OCI-LY1 (cell line): Measurements from ENCODE around the gene KLHDC8A.
"Not testable (repeated sequence)": the region's sequence is repeated elsewhere in the genome, so short reads cannot be mapped to it uniquely, and the experiment has no call there.

Experiments
- H2AFZ ChIP-seq: fragments of 200-600 bp; sonication (generic), shearing (Covaris generic); 2 replicates; pipeline ENCODE4 v1.6.0; 2014; ENCODE audit warnings: antibody characterized with exemption, mild to moderate bottlenecking, low read length
- H3F3A ChIP-seq: fragments of 200-600 bp; sonication (generic), shearing (Covaris generic); 2 replicates; pipeline ENCODE4 v1.6.0; 2014; ENCODE audit warnings: mild to moderate bottlenecking, antibody characterized with exemption, low read length, moderate library complexity; ENCODE audit not compliant: insufficient read depth
- H3K27ac ChIP-seq: fragments of 200-600 bp; sonication (generic); 2 replicates; pipeline ENCODE4 v1.5.1; 2014; ENCODE audit warnings: low read length, mixed run types, mild to moderate bottlenecking, low read depth; ENCODE audit not compliant: poor library complexity, severe bottlenecking
- H3K27me3 ChIP-seq: fragments of 200-600 bp; sonication (generic); 2 replicates; pipeline ENCODE4 v1.6.0; 2014; ENCODE audit warnings: antibody characterized with exemption, mild to moderate bottlenecking, low read length, moderate library complexity; ENCODE audit not compliant: insufficient read depth
- H3K36me3 ChIP-seq: fragments of 200-600 bp; sonication (generic); 2 replicates; pipeline ENCODE4 v1.6.1; 2014; ENCODE audit warnings: mild to moderate bottlenecking, antibody characterized with exemption, low read length, moderate library complexity, mixed read lengths; ENCODE audit not compliant: insufficient read depth
- H3K4me1 ChIP-seq: fragments of 200-600 bp; sonication (generic); 2 replicates; pipeline ENCODE4 v1.5.1; 2014; ENCODE audit warnings: mild to moderate bottlenecking, low read length, moderate library complexity; ENCODE audit not compliant: insufficient read depth, severe bottlenecking
- H3K4me2 ChIP-seq: fragments of 200-600 bp; sonication (generic), shearing (Covaris generic); 2 replicates; pipeline ENCODE4 v1.6.1; 2014; ENCODE audit warnings: low read length
- H3K4me3 ChIP-seq: fragments of 200-600 bp; sonication (generic); 2 replicates; pipeline ENCODE4 v1.5.1; 2014; ENCODE audit warnings: low read length, low read depth, mild to moderate bottlenecking, mixed read lengths; ENCODE audit not compliant: poor library complexity, severe bottlenecking
- H3K79me2 ChIP-seq: fragments of 200-600 bp; shearing (Covaris generic); 2 replicates; pipeline ENCODE4 v1.6.1; 2016; ENCODE audit warnings: mixed run types, low read length, mixed read lengths; ENCODE audit not compliant: insufficient read depth
- H3K9ac ChIP-seq: fragments of 200-600 bp; sonication (generic), shearing (Covaris generic); 2 replicates; pipeline ENCODE4 v1.6.1; 2014; ENCODE audit warnings: mild to moderate bottlenecking, low read length, mixed read lengths
- H3K9me2 ChIP-seq: fragments of 200-600 bp; sonication (generic), shearing (Covaris generic); 2 replicates; pipeline ENCODE4 v1.6.1; 2014; ENCODE audit warnings: low read depth, mild to moderate bottlenecking, low read length, mixed read lengths
- H3K9me3 ChIP-seq: fragments of 200-600 bp; shearing (Covaris generic); 2 replicates; pipeline ENCODE4 v1.6.1; 2014; ENCODE audit warnings: low read length, mixed read lengths
- H4K20me1 ChIP-seq: fragments of 200-600 bp; sonication (generic), shearing (Covaris generic); 2 replicates; pipeline ENCODE4 v1.6.0; 2016; ENCODE audit warnings: mild to moderate bottlenecking, low read length; ENCODE audit not compliant: insufficient read depth
- EZH2 ChIP-seq: fragments of 200-600 bp; sonication (generic), shearing (Covaris generic); IDR thresholded peaks from 2 replicates; pipeline ENCODE4 v1.8.0; 2017; ENCODE audit warnings: borderline replicate concordance, mixed run types, mild to moderate bottlenecking, antibody characterized with exemption, low read length, moderate library complexity, mixed read lengths
- TF ChIP-seq, protein P1 (sequence below): fragments of 200-600 bp; sonication (generic), shearing (Covaris generic); IDR thresholded peaks from 2 replicates; pipeline ENCODE4 v1.5.1; 2017; ENCODE audit warnings: mild to moderate bottlenecking, antibody characterized with exemption, low read length, moderate library complexity, mixed read lengths

The KLHDC8A gene

GRCh38 chr1:205298191-205298994, 58.3 kb downstream of the KLHDC8A start:
- no peak for TF ChIP-seq EZH2
- TF ChIP-seq, protein P1, sequence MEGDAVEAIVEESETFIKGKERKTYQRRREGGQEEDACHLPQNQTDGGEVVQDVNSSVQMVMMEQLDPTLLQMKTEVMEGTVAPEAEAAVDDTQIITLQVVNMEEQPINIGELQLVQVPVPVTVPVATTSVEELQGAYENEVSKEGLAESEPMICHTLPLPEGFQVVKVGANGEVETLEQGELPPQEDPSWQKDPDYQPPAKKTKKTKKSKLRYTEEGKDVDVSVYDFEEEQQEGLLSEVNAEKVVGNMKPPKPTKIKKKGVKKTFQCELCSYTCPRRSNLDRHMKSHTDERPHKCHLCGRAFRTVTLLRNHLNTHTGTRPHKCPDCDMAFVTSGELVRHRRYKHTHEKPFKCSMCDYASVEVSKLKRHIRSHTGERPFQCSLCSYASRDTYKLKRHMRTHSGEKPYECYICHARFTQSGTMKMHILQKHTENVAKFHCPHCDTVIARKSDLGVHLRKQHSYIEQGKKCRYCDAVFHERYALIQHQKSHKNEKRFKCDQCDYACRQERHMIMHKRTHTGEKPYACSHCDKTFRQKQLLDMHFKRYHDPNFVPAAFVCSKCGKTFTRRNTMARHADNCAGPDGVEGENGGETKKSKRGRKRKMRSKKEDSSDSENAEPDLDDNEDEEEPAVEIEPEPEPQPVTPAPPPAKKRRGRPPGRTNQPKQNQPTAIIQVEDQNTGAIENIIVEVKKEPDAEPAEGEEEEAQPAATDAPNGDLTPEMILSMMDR, result no peak
- H3K9ac ChIP-seq, result no peak overlapping the region; the same call in 1 of the 2 replicates

DNA sequence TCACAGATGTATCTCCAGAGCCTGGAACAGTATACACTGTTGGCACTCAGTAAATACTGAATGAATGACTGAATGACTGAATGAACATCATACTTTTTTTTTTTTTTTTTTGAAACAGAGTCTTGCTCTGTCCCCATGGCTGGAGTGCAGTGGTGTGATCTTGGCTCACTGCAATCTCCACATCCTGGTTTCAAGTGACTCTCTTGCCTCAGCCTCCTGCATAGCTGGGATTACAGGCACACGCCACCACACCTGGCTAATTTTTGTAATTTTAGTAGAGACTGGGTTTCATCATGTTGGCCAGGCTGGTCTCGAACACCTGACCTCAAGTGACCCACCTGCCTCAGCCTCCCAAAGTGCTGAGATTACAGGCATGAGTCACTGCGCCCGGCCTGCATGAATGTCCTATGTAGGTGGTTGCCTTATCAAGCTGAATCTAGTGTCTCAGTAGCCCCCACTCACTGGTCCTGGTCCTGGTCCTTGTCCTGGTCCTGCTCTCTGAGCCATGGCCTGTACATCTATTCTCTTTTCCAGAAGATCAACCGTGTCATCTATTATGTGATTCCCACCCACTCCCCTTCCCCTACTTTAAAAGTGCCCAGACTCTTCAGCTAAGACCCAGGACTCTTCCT, 59.1 kb downstream of the KLHDC8A start:
- H3K4me2 ChIP-seq, H3K36me3 ChIP-seq, H3K9ac ChIP-seq, H2AFZ ChIP-seq, H3K4me3 ChIP-seq, H4K20me1 ChIP-seq, H3K79me2 ChIP-seq, H3K9me2 ChIP-seq, H3K9me3 ChIP-seq, H3K27me3 ChIP-seq: not testable (repeated sequence)
- Histone ChIP-seq H3F3A (0 out of 2 replicates have a peak, but pooled peaks cover 14% of the 10 kb centered on the region), H3K4me1 (peaks cover 62% of the 10 kb centered on the region), H3K27ac (peak overlapping the region; percentile 58)

More at GRCh38 chr1:205298191-205298994, 58.3 kb downstream of the KLHDC8A start:
- Histone ChIP-seq H3K79me2 (no peaks in the 10 kb centered on the region), H3K4me2 (no peak overlapping the region), H3K27ac (peak overlapping the region; percentile 58), H2AFZ (no peak overlapping the region), H3K4me3 (no peak overlapping the region), H4K20me1 (no peaks in the 10 kb centered on the region), H3K9me3 (no peaks in the 10 kb centered on the region), H3K27me3 (no peaks in the 10 kb centered on the region), H3K36me3 (peaks cover 15% of the 10 kb centered on the region), H3K4me1 (peaks cover 68% of the 10 kb centered on the region), H3F3A (0 out of 2 replicates have a peak, but pooled peaks cover 11% of the 10 kb centered on the region), H3K9me2 (no peaks in the 10 kb centered on the region)

DNA sequence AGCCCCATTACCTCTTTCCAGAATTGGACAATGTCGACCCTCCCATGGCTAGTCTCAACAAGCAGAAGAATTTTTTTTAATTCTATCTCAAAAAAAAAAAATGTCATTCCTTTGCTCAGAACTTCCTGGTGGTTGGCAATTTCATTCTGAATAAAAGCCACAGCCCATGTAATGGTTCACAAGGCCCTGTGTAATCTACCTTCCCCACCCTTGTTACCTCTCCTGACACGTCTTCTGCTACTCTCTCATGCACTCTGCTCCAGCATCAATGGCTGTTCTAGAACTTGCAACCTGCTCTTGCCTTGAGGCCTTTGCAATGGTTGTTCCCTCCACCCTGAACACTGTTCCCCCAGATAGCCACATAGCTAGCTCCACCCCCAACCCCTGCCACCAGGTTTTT, 60.6 kb downstream of the KLHDC8A start:
- Histone ChIP-seq H3F3A (0 out of 2 replicates have a peak, but pooled peaks cover 11% of the 10 kb centered on the region), H3K4me1 (peaks cover 56% of the 10 kb centered on the region)

More for the DNA sequence above, 60.6 kb downstream of the KLHDC8A start:
- Histone ChIP-seq H3K9me2 (no peaks in the 10 kb centered on the region), H3K27me3 (no peaks in the 10 kb centered on the region), H3K27ac (no peak overlapping the region), H3K9ac (no peak overlapping the region), H2AFZ (no peak overlapping the region), H4K20me1 (no peaks in the 10 kb centered on the region), H3K4me2 (no peak overlapping the region), H3K9me3 (no peaks in the 10 kb centered on the region), H3K79me2 (no peaks in the 10 kb centered on the region), H3K4me3 (no peak overlapping the region), H3K36me3 (no peaks in the 10 kb centered on the region)
- TF ChIP-seq, protein P1, result no peak
- no peak for TF ChIP-seq EZH2
